ENCODE measurements around the gene DNAH1. TPM values are rescaled to one million over a fixed set of nuclear protein-coding genes. Genes with fewer than 3 reads are reported as not detected.

DNAH1 gene
- total and polyA plus RNA-seq, 2 of the 4 experiments (the other 2 are of a cell fraction) = 2.0 to 4.0 TPM

DNA sequence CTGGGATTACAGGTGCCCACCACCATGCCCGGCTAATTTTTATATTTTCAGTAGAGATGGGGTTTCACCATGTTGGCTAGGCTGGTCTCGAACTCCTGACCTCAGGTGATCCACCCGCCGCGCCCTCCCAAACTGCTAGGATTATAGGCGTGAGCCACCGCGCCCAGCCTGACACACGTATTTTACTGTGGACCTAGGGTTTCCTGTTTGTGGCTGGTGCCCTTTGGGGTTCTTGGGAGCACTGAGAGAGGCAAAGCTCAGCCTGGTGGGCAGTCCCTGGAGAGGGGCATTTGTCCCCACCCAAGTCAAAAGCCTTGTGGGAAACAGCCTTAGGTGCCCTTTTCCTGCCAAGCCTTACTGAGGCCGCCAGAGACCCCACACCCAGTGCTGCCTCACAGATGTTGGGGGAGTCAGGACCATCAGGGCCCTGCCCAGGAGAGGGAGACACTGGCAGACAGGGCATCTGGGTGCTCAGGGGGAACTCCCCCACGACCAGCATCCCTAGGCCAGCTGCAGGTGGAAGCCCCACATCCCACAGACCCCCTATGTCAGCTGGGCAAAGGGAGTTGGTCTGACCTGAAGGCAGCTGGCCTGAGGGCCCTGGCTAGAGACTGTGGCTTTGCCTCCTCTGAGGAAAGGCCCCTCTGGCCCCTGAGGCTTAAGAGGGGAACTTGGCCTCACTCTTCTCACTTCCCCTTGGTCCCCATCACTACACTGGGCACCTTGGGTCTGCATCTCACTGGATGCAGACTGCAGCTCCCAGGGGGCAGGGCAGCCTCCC, 35.1 kb downstream of the DNAH1 start:
- dilution Hi-C loops (cut with HindIII; ENCODE audit: low sequenced_read_pairs, unreplicated experiment) (no loop called here), in situ Hi-C loops (cut with MboI; ENCODE audit: low sequenced_read_pairs) (no loop called here), intact Hi-C loops (cut with micrococcal nuclease) (no loop called here)
- H3K9me1 ChIP-seq (ENCODE audit: insufficient read depth, low read length) = peaks cover 15% of the 10 kb centered on the region
- no peak overlapping the region for H2BK120ac ChIP-seq (ENCODE audit: low read depth, low read length)
- ChIA-PET POLR2A (ENCODE audit: unreplicated experiment) (no interaction called here), CTCF (no interaction called here)
- no peak overlapping the region for H4K5ac ChIP-seq (ENCODE audit: low read depth, low read length)
- no peak overlapping the region for H3K23ac ChIP-seq (ENCODE audit: low read depth, low read length)
- no peak overlapping the region for H2BK20ac ChIP-seq (ENCODE audit: low read depth, low read length)
- no peak overlapping the region for H2BK5ac ChIP-seq (ENCODE audit: low read depth, low read length, poor library complexity, severe bottlenecking)
- no peak overlapping the region for H3K4me3 ChIP-seq (ENCODE audit: insufficient read depth, low read depth, low read length)
- no peaks in the 10 kb centered on the region for H4K20me1 ChIP-seq (ENCODE audit: insufficient read depth, low read length)
- H3K27me3 ChIP-seq (ENCODE audit: control insufficient read depth, insufficient read depth, low read length) = no peaks in the 10 kb centered on the region
- H3K14ac ChIP-seq (replicated peaks; ENCODE audit: low read depth, low read length) = no peak overlapping the region
- H4K91ac ChIP-seq (ENCODE audit: insufficient read depth, low read depth, low read length) = no peak overlapping the region
- H3K56ac ChIP-seq (ENCODE audit: extremely low read depth, insufficient read depth, low read length) = no peak overlapping the region
- no peak overlapping the region for H3K18ac ChIP-seq (ENCODE audit: low read depth, low read length)
- no peaks in the 10 kb centered on the region for H3K79me1 ChIP-seq (ENCODE audit: low read depth in 1 of 2, low read length in 2 of 2)
- H2BK15ac ChIP-seq (ENCODE audit: low read depth, low read length) = no peak overlapping the region
- H2AK5ac ChIP-seq (ENCODE audit: low read depth, low read length) = no peak overlapping the region
- H2AFZ ChIP-seq (replicated peaks; ENCODE audit: low read length, poor library complexity) = no peak overlapping the region
- peaks cover 8% of the 10 kb centered on the region for H3K4me1 ChIP-seq (ENCODE audit: control insufficient read depth, insufficient read depth, low read length)
- H3K4me2 ChIP-seq (ENCODE audit: low read depth, low read length) = no peak overlapping the region
- ATAC-seq (ENCODE audit: low read depth) = no peak
- no peak overlapping the region for H4K8ac ChIP-seq (ENCODE audit: low read depth in 2 of 2, low read length in 2 of 2)
- no CpG with 5 or more reads among the region's 11 CpGs for WGBS, 2 experiments (ENCODE audit: extremely low coverage in 2 of 2, insufficient read length in 1 of 2)
- DNase-seq = no peak
- H3K4ac ChIP-seq (ENCODE audit: low read depth, low read length) = no peak overlapping the region
- no peak overlapping the region for H3K27ac ChIP-seq (ENCODE audit: insufficient read depth, low read length)
- no peak for TF ChIP-seq RFX5 (IDR thresholded peaks at IDR 0.05; ENCODE audit: low read depth, low read length)
- no peak for TF ChIP-seq BHLHE40 (IDR thresholded peaks at IDR 0.05; ENCODE audit: low read depth, low read length)
- no peak for TF ChIP-seq CEBPB (IDR thresholded peaks at IDR 0.05; ENCODE audit: low read depth, low read length)
- TF ChIP-seq, protein P1, sequence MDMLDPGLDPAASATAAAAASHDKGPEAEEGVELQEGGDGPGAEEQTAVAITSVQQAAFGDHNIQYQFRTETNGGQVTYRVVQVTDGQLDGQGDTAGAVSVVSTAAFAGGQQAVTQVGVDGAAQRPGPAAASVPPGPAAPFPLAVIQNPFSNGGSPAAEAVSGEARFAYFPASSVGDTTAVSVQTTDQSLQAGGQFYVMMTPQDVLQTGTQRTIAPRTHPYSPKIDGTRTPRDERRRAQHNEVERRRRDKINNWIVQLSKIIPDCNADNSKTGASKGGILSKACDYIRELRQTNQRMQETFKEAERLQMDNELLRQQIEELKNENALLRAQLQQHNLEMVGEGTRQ (IDR thresholded peaks at IDR 0.05; ENCODE audit: low read depth, low read length) = no peak
- TF ChIP-seq POLR2A (IDR thresholded peaks at IDR 0.05; ENCODE audit: low read depth, low read length) = no peak
- no peak for TF ChIP-seq CTCF (conservative IDR thresholded peaks at IDR 0.05; ENCODE audit: low read depth, low read length)
- TF ChIP-seq CHD1 (IDR thresholded peaks at IDR 0.05; ENCODE audit: low read depth, low read length) = no peak
- no peak for TF ChIP-seq ELK1 (IDR thresholded peaks at IDR 0.05; ENCODE audit: borderline replicate concordance, low read depth, low read length)
- no peak for TF ChIP-seq NFE2L2 (IDR thresholded peaks at IDR 0.05; ENCODE audit: low read depth, low read length)
- TF ChIP-seq FOS (IDR thresholded peaks at IDR 0.05; ENCODE audit: low read depth, low read length) = no peak
- TF ChIP-seq RCOR1 (IDR thresholded peaks at IDR 0.05; ENCODE audit: insufficient replicate concordance, low read length) = no peak
- no peak for TF ChIP-seq MXI1 (IDR thresholded peaks at IDR 0.05; ENCODE audit: borderline replicate concordance, low read depth, low read length)
- TF ChIP-seq RAD21 (IDR thresholded peaks at IDR 0.05; ENCODE audit: low read length) = no peak
- TF ChIP-seq SMC3 (IDR thresholded peaks at IDR 0.05; ENCODE audit: low read depth, low read length) = no peak
- no peak overlapping the region for H2AK9ac ChIP-seq (replicated peaks; ENCODE audit: low read depth, low read length, poor library complexity)
- no peak overlapping the region for H3K9ac ChIP-seq (ENCODE audit: low read depth, low read length)
- no peaks in the 10 kb centered on the region for H3K9me3 ChIP-seq (ENCODE audit: control insufficient read depth, insufficient read depth, low read length)
- H3K36me3 ChIP-seq (ENCODE audit: control insufficient read depth, insufficient read depth, low read length) = peaks cover 7% of the 10 kb centered on the region; the same call in 1 of the 2 replicates
- no TSS peak for BruUV-seq (replicated peaks)
